Mucosa of descending colon (tissue), 3 donors: ENCODE data around the gene GJD3. TPM values are rescaled to one million over a fixed set of nuclear protein-coding genes. Genes with fewer than 3 reads are reported as not detected.
A peak's percentile ranks its signal among the peaks of the same experiment; 100 is the strongest.

Source experiments
- ATAC-seq: fragments of 200-7000 bp; cut with Tn5 transposase; one replicate; pipeline ENCODE4 v1.9.1; 2020; ENCODE audit warnings: mild to moderate bottlenecking, moderate library complexity
- DNase-seq, 3 donors: peaks; one replicate each; pipeline ENCODE4 v3.0.0-alpha.2; 2020
- H3K36me3 ChIP-seq: fragments of 200-600 bp; one replicate; pipeline ENCODE4 v1.8.0; 2021; ENCODE audit warnings: low read depth, mild to moderate bottlenecking
- H3K4me1 ChIP-seq: fragments of 200-600 bp; one replicate; pipeline ENCODE4 v1.8.0; 2021; ENCODE audit warnings: low read depth, mild to moderate bottlenecking
- H3K4me3 ChIP-seq: fragments of 200-600 bp; one replicate; pipeline ENCODE4 v1.8.0; 2021; ENCODE audit warnings: mild to moderate bottlenecking
- H3K9me3 ChIP-seq: fragments of 200-600 bp; one replicate; pipeline ENCODE4 v1.8.0; 2021; ENCODE audit warnings: mild to moderate bottlenecking
- CTCF ChIP-seq: fragments of 200-600 bp; IDR thresholded peaks from one replicate; pipeline ENCODE4 v1.8.0; 2022; ENCODE audit warnings: antibody characterized with exemption, mild to moderate bottlenecking
- intact Hi-C, 2 donors: fragments of 100-400 bp; cut with DNase I in 1 of 2; cut with micrococcal nuclease in 1 of 2; formaldehyde crosslinking; loops; one replicate each; pipeline versions ENCODE4 v1.11.0 to v1.11.1; 2022; cut with DNase I, micrococcal nuclease
- total RNA-seq, 3 donors: library from RNA; stranded (reverse); fragmentation: NEBNext Ultra II Directional in 2 of 3; extraction: Animal tissue kit (Norgen Biotek cat#: 25700) in 2 of 3; gene quantifications; one replicate each; pipeline versions ENCODE4 v1.2.1 to v1.2.4, GENCODE V29; 2021 to 2023
- donor health status: DM: no; HTN: no; CAD: no; lungs with moderate emphysema.
- donor health status: DM: no; HTN: no; CAD: no.
- donor health status: DM: no; HTN: yes; CAD: no.

The GJD3 gene
- total RNA-seq, 3 donors from 2014 or later: 0.81 to 1.4 (median 1.2) TPM

- intact Hi-C loops: no loop called here
- peak; percentile 89 for ATAC-seq
- peak; percentile 97 to 98 (median 97) for DNase-seq
- Histone ChIP-seq H3K4me1 (peaks cover 43% of the 10 kb centered on the region), H3K4me3 (peak overlapping the region; percentile 47), H3K36me3 (no peaks in the 10 kb centered on the region), H3K9me3 (no peaks in the 10 kb centered on the region)
- no peak for TF ChIP-seq CTCF
Measured at GRCh38 chr17:40317880-40318829, 46.4 kb downstream of the GJD3 start.

- peaks cover 40% of the 10 kb centered on the region for H3K4me1 ChIP-seq
- no peak overlapping the region for H3K4me3 ChIP-seq
- DNase-seq (peak in 2 of 3 donors; percentile 71 to 74), ATAC-seq (peak; percentile 41)
- no peaks in the 10 kb centered on the region for H3K36me3 ChIP-seq
- TF ChIP-seq CTCF: peak; percentile 40
- H3K9me3 ChIP-seq: no peaks in the 10 kb centered on the region
- intact Hi-C loops: no loop called here
Measured at GRCh38 chr17:40317345-40317873, 47.1 kb downstream of the GJD3 start.

GRCh38 chr17:40316571-40317344, 47.8 kb downstream of the GJD3 start:
- Histone ChIP-seq H3K36me3 (no peaks in the 10 kb centered on the region), H3K4me3 (no peak overlapping the region), H3K9me3 (no peaks in the 10 kb centered on the region), H3K4me1 (peaks cover 44% of the 10 kb centered on the region)
- TF ChIP-seq CTCF: no peak
- peak in 2 of 3 donors; percentile 79 to 84 for DNase-seq
- peak; percentile 27 for ATAC-seq
- intact Hi-C loops: no loop called here

- Histone ChIP-seq H3K4me3 (no peak overlapping the region), H3K9me3 (no peaks in the 10 kb centered on the region), H3K36me3 (no peaks in the 10 kb centered on the region), H3K4me1 (peaks cover 52% of the 10 kb centered on the region)
- intact Hi-C loops: no loop called here
- DNase-seq (peak in 2 of 3 donors; percentile 32 to 39), ATAC-seq (no peak)
- TF ChIP-seq CTCF: no peak
Measured at GRCh38 chr17:40315678-40316570, 48.6 kb downstream of the GJD3 start.

- H3K9me3 ChIP-seq: no peaks in the 10 kb centered on the region
- H3K4me3 ChIP-seq: no peak overlapping the region
- peaks cover 47% of the 10 kb centered on the region for H3K4me1 ChIP-seq
- DNase-seq (peak in 1 of 3 donors; percentile 3), ATAC-seq (no peak)
- intact Hi-C loops: no loop called here
- no peak for TF ChIP-seq CTCF
- H3K36me3 ChIP-seq: no peaks in the 10 kb centered on the region
Measured at GRCh38 chr17:40315206-40315605, 49.3 kb downstream of the GJD3 start.
